ENCODE results near the gene FAM107B. TPM values are rescaled to one million over a fixed set of nuclear protein-coding genes. Genes with fewer than 3 reads are reported as not detected.

Gene FAM107B
- total RNA-seq, 1 donor from 2014 or later = 286 TPM

GRCh38 chr10:14602807-14603533, 171.7 kb downstream of the FAM107B start:
- TF ChIP-seq CTCF (IDR thresholded peaks at IDR 0.05) = no peak
- intact Hi-C loops (cut with micrococcal nuclease) = loop anchor here (1.0 to 5.0 kb wide), 7 partner anchors 15 to 816 kb away; partner anchors contain the start of genes CDNF, HSPA14 and MSANTD7
- ChIA-PET CTCF (no interaction called here), POLR2A (interaction anchor here (0.8 to 5.9 kb wide), 7 partner anchors 45 to 235 kb away, joined by 3 to 58 read pairs (median 9); partner anchors contain the start of genes CDNF, HSPA14 and MSANTD7)
- ATAC-seq (ENCODE audit: low read depth) (no peak), DNase-seq (no peak)
- H3K27ac Mint-ChIP-seq = peak overlapping the region; percentile 97
- H3K9me3 Mint-ChIP-seq = no peaks in the 10 kb centered on the region
- H3K4me1 Mint-ChIP-seq = peaks cover 68% of the 10 kb centered on the region
- H3K4me3 Mint-ChIP-seq = peak overlapping the region; percentile 99
- peaks cover 53% of the 10 kb centered on the region for H3K36me3 Mint-ChIP-seq (ENCODE audit: low read depth)
- H3K27me3 Mint-ChIP-seq = no peaks in the 10 kb centered on the region

GRCh38 chr10:14601872-14602725, 172.6 kb downstream of the FAM107B start:
- ChIA-PET POLR2A (interaction anchor here (0.6 to 3.5 kb wide), 11 partner anchors 9 to 236 kb away, joined by 3 to 12 read pairs (median 5); partner anchors contain the start of genes CDNF, HSPA14 and MSANTD7), CTCF (no interaction called here)
- peak overlapping the region; percentile 97 for H3K27ac Mint-ChIP-seq
- no peak for TF ChIP-seq CTCF (IDR thresholded peaks at IDR 0.05)
- intact Hi-C loops (cut with micrococcal nuclease) = loop anchor here (1.0 to 5.0 kb wide), 7 partner anchors 14 to 815 kb away; partner anchors contain the start of genes CDNF, HSPA14 and MSANTD7
- no peaks in the 10 kb centered on the region for H3K27me3 Mint-ChIP-seq
- peaks cover 62% of the 10 kb centered on the region for H3K36me3 Mint-ChIP-seq (ENCODE audit: low read depth)
- DNase-seq (peak; percentile 51), ATAC-seq (ENCODE audit: low read depth) (peak; percentile 58)
- peak overlapping the region; percentile 99 for H3K4me3 Mint-ChIP-seq
- H3K4me1 Mint-ChIP-seq = peaks cover 71% of the 10 kb centered on the region
- H3K9me3 Mint-ChIP-seq = no peaks in the 10 kb centered on the region

GRCh38 chr10:14601326-14601725, 173.4 kb downstream of the FAM107B start:
- Mint-ChIP-seq H3K9me3 (no peaks in the 10 kb centered on the region), H3K36me3 (ENCODE audit: low read depth) (peaks cover 70% of the 10 kb centered on the region), H3K4me3 (peak overlapping the region; percentile 99), H3K4me1 (peaks cover 77% of the 10 kb centered on the region), H3K27ac (peak overlapping the region; percentile 97), H3K27me3 (no peaks in the 10 kb centered on the region)
- no peak for TF ChIP-seq CTCF (IDR thresholded peaks at IDR 0.05)
- ChIA-PET POLR2A (interaction anchor here (0.6 to 3.5 kb wide), 12 partner anchors 8 to 237 kb away, joined by 3 to 12 read pairs (median 5); partner anchors contain the start of genes CDNF, HSPA14 and MSANTD7), CTCF (interaction anchor here (1.5 to 2.0 kb wide), 2 partner anchors 43 to 222 kb away, joined by 7 to 8 read pairs; no protein-coding TSS in a partner anchor)
- DNase-seq (no peak), ATAC-seq (ENCODE audit: low read depth) (no peak)
- intact Hi-C loops (cut with micrococcal nuclease) = loop anchor here (5.0 kb wide), 1 partner anchor 814 kb away; no protein-coding TSS in a partner anchor

- peak overlapping the region; percentile 1 for H3K4me3 Mint-ChIP-seq
- no peak for ATAC-seq (ENCODE audit: low read depth)
- POLR2A ChIA-PET = interaction anchor here (0.6 to 3.5 kb wide), 19 partner anchors 8 to 353 kb away, joined by 3 to 9 read pairs (median 3); partner anchors contain the start of genes HSPA14 and MSANTD7
These were observed 174.6 kb downstream of the FAM107B start for GRCh38 chr10:14600065-14600464.

More at GRCh38 chr10:14600065-14600464, 174.6 kb downstream of the FAM107B start:
- intact Hi-C loops (cut with micrococcal nuclease) = loop anchor here (5.0 kb wide), 1 partner anchor 813 kb away; no protein-coding TSS in a partner anchor
- DNase-seq = no peak
- CTCF ChIA-PET = interaction anchor here (1.5 to 2.0 kb wide), 2 partner anchors 42 to 223 kb away, joined by 7 to 8 read pairs; no protein-coding TSS in a partner anchor
- Mint-ChIP-seq H3K27ac (peak overlapping the region; percentile 75), H3K27me3 (no peaks in the 10 kb centered on the region), H3K36me3 (ENCODE audit: low read depth) (peaks cover 81% of the 10 kb centered on the region), H3K9me3 (no peaks in the 10 kb centered on the region), H3K4me1 (peaks cover 75% of the 10 kb centered on the region)
- no peak for TF ChIP-seq CTCF (IDR thresholded peaks at IDR 0.05)

Data from activated B cell treated with CpG ODN at 0.5 μM for 24 hours (primary cell).